MM.1S (cell line): ENCODE measurements around the gene HSPG2.
"Not testable (repeated sequence)": the region's sequence is repeated elsewhere in the genome, so short reads cannot be mapped to it uniquely, and the experiment has no call there.

Source experiments
- EZH2 ChIP-seq: fragments of 300-600 bp; sonication (generic); optimal IDR thresholded peaks from 2 replicates; pipeline ENCODE3; 2017; ENCODE audit warnings: low read depth, mild to moderate bottlenecking, antibody characterized with exemption, low read length, mixed read lengths
- TF ChIP-seq, protein P1 (sequence below): fragments of 300-600 bp; sonication (generic); IDR thresholded peaks from 2 replicates; pipeline ENCODE4 v1.5.1; 2016; ENCODE audit warnings: antibody characterized with exemption, low read length, mixed read lengths

DNA sequence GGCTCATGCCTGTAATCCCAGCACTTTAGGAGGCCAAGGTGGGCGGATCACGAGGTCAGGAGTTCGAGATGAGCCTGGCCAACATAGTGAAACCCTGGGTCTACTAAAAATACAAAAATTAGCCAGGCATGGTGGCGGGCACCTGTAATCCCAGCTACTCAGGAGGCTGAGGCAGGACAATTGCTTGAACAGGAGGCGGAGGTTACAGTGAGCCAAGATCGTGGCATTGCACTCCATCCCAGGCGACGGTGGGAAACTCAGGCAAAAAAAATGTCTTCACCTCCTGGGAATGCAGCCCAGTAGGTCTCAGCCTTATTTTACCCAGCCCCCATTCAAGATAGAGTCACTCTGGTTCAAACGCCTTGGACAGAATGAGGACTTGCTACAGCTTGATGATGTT, 151.3 kb downstream of the HSPG2 start:
- not testable (repeated sequence) for TF ChIP-seq EZH2
- TF ChIP-seq, protein P1, sequence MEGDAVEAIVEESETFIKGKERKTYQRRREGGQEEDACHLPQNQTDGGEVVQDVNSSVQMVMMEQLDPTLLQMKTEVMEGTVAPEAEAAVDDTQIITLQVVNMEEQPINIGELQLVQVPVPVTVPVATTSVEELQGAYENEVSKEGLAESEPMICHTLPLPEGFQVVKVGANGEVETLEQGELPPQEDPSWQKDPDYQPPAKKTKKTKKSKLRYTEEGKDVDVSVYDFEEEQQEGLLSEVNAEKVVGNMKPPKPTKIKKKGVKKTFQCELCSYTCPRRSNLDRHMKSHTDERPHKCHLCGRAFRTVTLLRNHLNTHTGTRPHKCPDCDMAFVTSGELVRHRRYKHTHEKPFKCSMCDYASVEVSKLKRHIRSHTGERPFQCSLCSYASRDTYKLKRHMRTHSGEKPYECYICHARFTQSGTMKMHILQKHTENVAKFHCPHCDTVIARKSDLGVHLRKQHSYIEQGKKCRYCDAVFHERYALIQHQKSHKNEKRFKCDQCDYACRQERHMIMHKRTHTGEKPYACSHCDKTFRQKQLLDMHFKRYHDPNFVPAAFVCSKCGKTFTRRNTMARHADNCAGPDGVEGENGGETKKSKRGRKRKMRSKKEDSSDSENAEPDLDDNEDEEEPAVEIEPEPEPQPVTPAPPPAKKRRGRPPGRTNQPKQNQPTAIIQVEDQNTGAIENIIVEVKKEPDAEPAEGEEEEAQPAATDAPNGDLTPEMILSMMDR: not testable (repeated sequence)
